CD4-positive, alpha-beta T cell (primary cell): ENCODE results near the gene PSMC5. TPM values are rescaled to one million over a fixed set of nuclear protein-coding genes. Genes with fewer than 3 reads are reported as not detected.

Experiments used
- ATAC-seq: fragments of 200-7000 bp; cut with Tn5 transposase; one replicate; pipeline ENCODE4 v1.10.0; 2022; ENCODE audit warnings: mild to moderate bottlenecking; ENCODE audit not compliant: poor library complexity
- CTCF ChIA-PET: fragments of 350-600 bp; sonication (Branson Sonifier 250); formaldehyde crosslinking; loops from one replicate; lab custom pipeline; 2021; ENCODE audit warnings: antibody characterized with exemption, inconsistent platforms; lab: Charles Lee
- POLR2A ChIA-PET: fragments of 350-600 bp; sonication (Branson Sonifier 250); formaldehyde crosslinking; loops from one replicate; lab custom pipeline; 2021; ENCODE audit warnings: antibody characterized with exemption, inconsistent platforms; lab: Charles Lee
- DNase-seq, 14 experiments: peaks; one replicate each; pipeline ENCODE4 v3.0.0-alpha.2; 2013 to 2020; ENCODE audit warnings: mixed read lengths in 2 of 14
- H3K27ac ChIP-seq, 2 donors: one replicate each; pipeline versions ENCODE4 v1.5.1 to v1.7.0; 2013; ENCODE audit warnings: low read length in 2 of 2, low read depth in 1 of 2, mild to moderate bottlenecking in 1 of 2
- H3K27me3 ChIP-seq, 2 experiments: 1 replicate in 1 of 2; 2 replicates in 1 of 2; pipeline versions ENCODE4 v1.6.1 to v1.7.0; 2013; ENCODE audit warnings: low read length in 2 of 2, control low read depth in 1 of 2, mild to moderate bottlenecking in 1 of 2, moderate library complexity in 1 of 2; ENCODE audit not compliant: insufficient read depth in 2 of 2, control insufficient read depth in 1 of 2
- H3K36me3 ChIP-seq: one replicate; pipeline ENCODE4 v1.6.1; 2013; ENCODE audit warnings: low read length, control low read depth; ENCODE audit not compliant: insufficient read depth
- H3K4me1 ChIP-seq: one replicate; pipeline ENCODE4 v1.6.1; 2013; ENCODE audit warnings: low read length, control low read depth; ENCODE audit not compliant: insufficient read depth
- H3K4me3 ChIP-seq: one replicate; pipeline ENCODE4 v1.5.1; 2013; ENCODE audit warnings: mild to moderate bottlenecking, low read length, moderate library complexity
- H3K9me3 ChIP-seq, 2 experiments: 1 replicate in 1 of 2; 2 replicates in 1 of 2; pipeline versions ENCODE4 v1.6.1 to v1.7.0; 2013; ENCODE audit warnings: low read length in 2 of 2, mild to moderate bottlenecking in 2 of 2, control low read depth in 1 of 2, moderate library complexity in 1 of 2; ENCODE audit not compliant: control insufficient read depth in 1 of 2, insufficient read depth in 1 of 2
- H3K27ac Mint-ChIP-seq: one replicate; pipeline ENCODE4 v1.8.0; 2020; ENCODE audit warnings: mixed read lengths
- H3K27me3 Mint-ChIP-seq: one replicate; pipeline ENCODE4 v1.8.0; 2021; ENCODE audit warnings: mixed read lengths
- H3K36me3 Mint-ChIP-seq: one replicate; pipeline ENCODE4 v1.8.0; 2021; ENCODE audit warnings: low read depth, mixed read lengths
- H3K4me1 Mint-ChIP-seq: one replicate; pipeline ENCODE4 v1.8.0; 2021; ENCODE audit warnings: low read depth, mixed read lengths
- H3K4me3 Mint-ChIP-seq: one replicate; pipeline ENCODE4 v1.8.0; 2020; ENCODE audit warnings: mild to moderate bottlenecking, mixed read lengths
- H3K9me3 Mint-ChIP-seq: one replicate; pipeline ENCODE4 v1.8.0; 2020; ENCODE audit warnings: mixed read lengths
- CTCF ChIP-seq: fragments of 200-600 bp; IDR thresholded peaks from one replicate; pipeline ENCODE4 v1.8.0; 2022; ENCODE audit warnings: antibody characterized with exemption, mild to moderate bottlenecking
- intact Hi-C, 2 experiments: fragments of 100-400 bp; cut with DNase I in 1 of 2; cut with micrococcal nuclease in 1 of 2; formaldehyde crosslinking; loops; one replicate each; pipeline versions ENCODE4 v1.15.1 to v1.9.0; 2023 to 2025; cut with DNase I, micrococcal nuclease
- total RNA-seq, 174 experiments: library from RNA in 2 of 174; stranded (reverse) in 2 of 174; gene quantifications; one replicate each; pipeline ENCODE4 v1.2.3 and lab custom pipeline; 2021 to 2026

The PSMC5 gene
- total RNA-seq, 2 experiments from 2014 or later = 83.1 to 84.6 TPM

DNA sequence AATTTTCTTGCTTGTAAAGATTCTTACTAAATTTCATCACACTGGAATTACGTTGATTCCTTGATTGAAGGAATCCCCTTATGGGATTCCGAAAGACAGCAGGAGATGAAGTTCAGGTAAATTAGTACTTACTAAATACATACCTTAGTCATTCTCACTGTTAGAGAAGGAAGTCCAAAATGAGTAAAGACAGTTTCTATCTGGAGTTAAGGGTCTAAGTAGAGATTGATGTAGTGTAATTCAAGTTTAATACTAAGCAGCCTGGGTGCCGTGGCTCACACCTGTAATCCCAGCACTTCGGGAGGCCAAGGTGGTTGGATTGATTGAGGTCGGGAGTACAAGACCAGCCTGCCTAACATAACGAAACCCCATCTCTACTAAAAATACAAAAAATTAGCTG, 43.7 kb upstream of the PSMC5 start:
- Histone ChIP-seq H3K4me1 (peaks cover 18% of the 10 kb centered on the region), H3K4me3 (no peak overlapping the region), H3K27ac (no peak overlapping the region), H3K9me3 (no peaks in the 10 kb centered on the region), H3K36me3 (peaks cover 48% of the 10 kb centered on the region), H3K27me3 (no peaks in the 10 kb centered on the region)
- Mint-ChIP-seq H3K36me3 (peaks cover 65% of the 10 kb centered on the region), H3K4me3 (no peak overlapping the region), H3K27ac (peak overlapping the region; percentile 28), H3K4me1 (peaks cover 56% of the 10 kb centered on the region), H3K9me3 (no peaks in the 10 kb centered on the region), H3K27me3 (no peaks in the 10 kb centered on the region)
- no peak for TF ChIP-seq CTCF
- intact Hi-C loops = no loop called here
- ChIA-PET CTCF (interaction anchor here (1.6 to 2.2 kb wide), 2 partner anchors 73 to 85 kb away, joined by 3 to 6 read pairs; no protein-coding TSS in a partner anchor), POLR2A (interaction anchor here (1.5 to 3.6 kb wide), 3 partner anchors 9 to 137 kb away, joined by 3 to 22 read pairs (median 3); partner anchors contain the start of genes CCDC47 and DDX42)
- ATAC-seq = no peak
- DNase-seq = no peak

DNA sequence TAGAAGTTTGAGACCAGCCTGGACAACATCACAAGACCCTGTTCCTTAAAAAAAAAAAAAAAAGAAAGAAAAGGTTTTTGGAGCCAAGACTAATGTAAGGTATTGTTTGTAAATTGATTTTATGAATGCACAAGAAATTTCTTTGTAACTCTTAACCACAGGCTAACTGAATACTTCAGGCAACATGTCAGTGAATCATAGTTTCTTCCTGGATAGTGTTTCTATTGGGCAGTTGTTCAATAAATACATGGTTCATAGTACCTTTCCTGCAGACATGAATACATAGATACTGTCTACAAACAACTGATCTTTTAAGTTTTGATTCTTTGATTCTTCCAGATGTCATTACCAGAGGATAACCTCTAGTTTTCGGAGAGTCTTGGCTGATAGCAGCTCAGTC, 41.7 kb upstream of the PSMC5 start:
- Mint-ChIP-seq H3K36me3 (peaks cover 78% of the 10 kb centered on the region), H3K27ac (peak overlapping the region; percentile 21), H3K4me1 (peaks cover 39% of the 10 kb centered on the region), H3K27me3 (no peaks in the 10 kb centered on the region), H3K4me3 (no peak overlapping the region), H3K9me3 (no peaks in the 10 kb centered on the region)
- Histone ChIP-seq H3K36me3 (peaks cover 56% of the 10 kb centered on the region), H3K27me3 (no peaks in the 10 kb centered on the region), H3K4me3 (no peak overlapping the region), H3K27ac (no peak overlapping the region), H3K4me1 (peaks cover 9% of the 10 kb centered on the region), H3K9me3 (no peaks in the 10 kb centered on the region)
- ChIA-PET POLR2A (no interaction called here), CTCF (interaction anchor here (1.2 kb wide), 1 partner anchor 24 kb away, joined by 3 read pairs; no protein-coding TSS in a partner anchor)
- TF ChIP-seq CTCF = no peak
- intact Hi-C loops = no loop called here
- no peak for DNase-seq
- no peak for ATAC-seq

DNA sequence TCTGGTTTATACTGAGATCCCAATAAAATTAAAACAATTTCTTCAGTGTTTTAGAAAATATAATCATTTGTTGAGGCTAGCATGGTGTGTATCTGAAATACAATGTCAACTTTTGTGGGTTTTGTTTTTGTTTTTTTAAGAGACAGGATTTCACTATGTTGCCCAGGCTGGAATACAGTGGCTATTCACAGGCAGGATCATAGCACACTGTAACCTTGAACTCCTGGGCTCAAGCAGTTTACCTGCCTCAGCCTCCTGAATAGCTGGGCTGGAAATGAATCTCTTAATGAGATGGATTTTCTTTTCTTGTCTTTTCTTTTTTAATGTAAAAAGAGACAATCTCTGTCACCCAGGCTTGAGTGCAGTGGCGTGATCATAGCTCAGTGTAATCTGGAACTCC, 41.1 kb upstream of the PSMC5 start:
- no peak overlapping the region for H3K27ac ChIP-seq
- peak overlapping the region; percentile 21 for H3K27ac Mint-ChIP-seq
- CTCF ChIA-PET = interaction anchor here (1.2 kb wide), 1 partner anchor 24 kb away, joined by 3 read pairs; no protein-coding TSS in a partner anchor

More for the DNA sequence above, 41.1 kb upstream of the PSMC5 start:
- no peak overlapping the region for H3K4me3 Mint-ChIP-seq
- intact Hi-C loops = no loop called here
- peaks cover 59% of the 10 kb centered on the region for H3K36me3 ChIP-seq
- peaks cover 5% of the 10 kb centered on the region for H3K4me1 ChIP-seq
- no peaks in the 10 kb centered on the region for H3K27me3 ChIP-seq
- TF ChIP-seq CTCF = no peak
- peaks cover 33% of the 10 kb centered on the region for H3K4me1 Mint-ChIP-seq
- ATAC-seq (no peak), DNase-seq (no peak)
- H3K36me3 Mint-ChIP-seq = peaks cover 75% of the 10 kb centered on the region
- H3K4me3 ChIP-seq = no peak overlapping the region
- no peaks in the 10 kb centered on the region for H3K9me3 ChIP-seq
- POLR2A ChIA-PET = interaction anchor here (0.7 kb wide), 1 partner anchor 89 kb away, joined by 3 read pairs; no protein-coding TSS in a partner anchor
- no peaks in the 10 kb centered on the region for H3K9me3 Mint-ChIP-seq
- H3K27me3 Mint-ChIP-seq = no peaks in the 10 kb centered on the region
